ENCODE results near the gene AXIN2. TPM values are rescaled to one million over a fixed set of nuclear protein-coding genes. Genes with fewer than 3 reads are reported as not detected.

AXIN2 gene
- total and polyA plus RNA-seq, 7 donors: 6.0 to 16.1 (median 9.6) TPM

DNA sequence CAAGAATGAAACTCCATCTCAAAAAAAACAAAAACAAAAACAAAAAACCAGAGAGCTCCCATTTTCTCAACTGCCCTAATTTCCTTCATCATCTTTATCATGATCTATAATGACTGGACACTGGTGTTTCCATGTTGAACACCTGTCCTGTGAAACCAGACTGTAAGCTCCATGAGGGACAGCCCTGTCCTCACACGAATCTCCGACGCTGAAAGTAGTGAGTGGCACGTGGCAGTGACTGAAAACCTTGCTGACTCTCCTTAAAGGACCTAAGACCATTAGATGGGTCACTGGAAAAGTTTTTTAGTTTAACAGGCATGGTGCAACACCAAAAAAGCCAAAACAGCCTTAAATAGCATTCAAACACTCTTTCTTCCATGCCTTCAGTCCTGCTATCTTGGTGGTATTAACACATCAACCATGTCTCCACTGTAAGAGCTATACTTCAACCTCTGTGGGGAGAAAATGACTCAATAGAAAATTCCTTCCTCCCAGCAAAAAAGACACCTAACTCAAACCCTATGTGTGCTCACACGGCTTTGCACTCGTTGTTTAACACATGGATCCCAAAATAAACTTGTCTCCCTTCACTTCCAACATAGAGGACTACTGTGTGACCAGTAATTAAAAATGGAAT, 8.3 kb downstream of the AXIN2 start:
- no peak for DNase-seq
- intact Hi-C loops (cut with DNase I): loop anchor here (5.0 to 10.0 kb wide), 2 partner anchors 98 to 234 kb away; no protein-coding TSS in a partner anchor
- Histone ChIP-seq H3K4me3 (no peak overlapping the region), H3K27me3 (no peaks in the 10 kb centered on the region), H3K36me3 (peaks cover 0 to 17% (median 2%) of the 10 kb centered on the region in 4 donors), H3K9me3 (no peaks in the 10 kb centered on the region), H3K4me1 (peaks cover 0 to 41% (median 4%) of the 10 kb centered on the region in 4 donors), H3K27ac (no peak overlapping the region)
- 33 to 75% methylated on average over 6 of the region's 6 CpGs for WGBS, 2 donors
- TF ChIP-seq POLR2AphosphoS5 (IDR thresholded peaks at IDR 0.05) (peak in 1 of 4 donors; percentile 25), EP300 (IDR thresholded peaks at IDR 0.05) (no peak)

DNA sequence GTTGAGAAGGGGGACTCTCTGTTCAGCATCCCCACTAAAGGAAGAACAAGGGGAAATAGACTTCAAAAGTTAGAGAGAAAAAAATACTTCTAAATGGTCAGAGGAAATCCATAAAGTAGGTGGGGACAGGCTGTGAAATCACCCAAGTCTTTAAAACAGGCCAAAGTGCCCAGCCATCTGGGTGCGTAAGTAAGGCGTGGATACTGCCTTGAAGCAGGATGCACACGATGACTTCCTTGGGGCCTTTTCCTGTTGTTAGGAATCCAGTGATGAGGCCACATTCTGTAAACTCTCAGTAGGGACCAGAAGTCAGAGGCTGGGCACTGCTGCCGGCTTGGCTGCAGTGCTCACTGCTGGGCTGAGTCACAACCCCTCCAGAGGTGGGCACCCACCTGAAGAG, 9.2 kb downstream of the AXIN2 start:
- peaks cover 0 to 38% (median 12%) of the 10 kb centered on the region in 4 donors for H3K4me1 ChIP-seq
- TF ChIP-seq POLR2A (IDR thresholded peaks at IDR 0.05): no peak
- TF ChIP-seq, protein P1, sequence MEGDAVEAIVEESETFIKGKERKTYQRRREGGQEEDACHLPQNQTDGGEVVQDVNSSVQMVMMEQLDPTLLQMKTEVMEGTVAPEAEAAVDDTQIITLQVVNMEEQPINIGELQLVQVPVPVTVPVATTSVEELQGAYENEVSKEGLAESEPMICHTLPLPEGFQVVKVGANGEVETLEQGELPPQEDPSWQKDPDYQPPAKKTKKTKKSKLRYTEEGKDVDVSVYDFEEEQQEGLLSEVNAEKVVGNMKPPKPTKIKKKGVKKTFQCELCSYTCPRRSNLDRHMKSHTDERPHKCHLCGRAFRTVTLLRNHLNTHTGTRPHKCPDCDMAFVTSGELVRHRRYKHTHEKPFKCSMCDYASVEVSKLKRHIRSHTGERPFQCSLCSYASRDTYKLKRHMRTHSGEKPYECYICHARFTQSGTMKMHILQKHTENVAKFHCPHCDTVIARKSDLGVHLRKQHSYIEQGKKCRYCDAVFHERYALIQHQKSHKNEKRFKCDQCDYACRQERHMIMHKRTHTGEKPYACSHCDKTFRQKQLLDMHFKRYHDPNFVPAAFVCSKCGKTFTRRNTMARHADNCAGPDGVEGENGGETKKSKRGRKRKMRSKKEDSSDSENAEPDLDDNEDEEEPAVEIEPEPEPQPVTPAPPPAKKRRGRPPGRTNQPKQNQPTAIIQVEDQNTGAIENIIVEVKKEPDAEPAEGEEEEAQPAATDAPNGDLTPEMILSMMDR (IDR thresholded peaks at IDR 0.05): no peak
- TF ChIP-seq EP300 (IDR thresholded peaks at IDR 0.05): no peak
- TF ChIP-seq POLR2AphosphoS5 (IDR thresholded peaks at IDR 0.05): no peak
- intact Hi-C loops (cut with DNase I): loop anchor here (5.0 to 10.0 kb wide), 2 partner anchors 97 to 235 kb away; no protein-coding TSS in a partner anchor
- H3K4me3 ChIP-seq: no peak overlapping the region
- no peak overlapping the region for H3K27ac ChIP-seq
- no peak for DNase-seq
- no peaks in the 10 kb centered on the region for H3K9me3 ChIP-seq
- 18 to 69% methylated on average over 4 of the region's 4 CpGs for WGBS, 2 donors
- H3K27me3 ChIP-seq: no peaks in the 10 kb centered on the region
- peaks cover 0 to 13% (median 0%) of the 10 kb centered on the region in 4 donors for H3K36me3 ChIP-seq

DNA sequence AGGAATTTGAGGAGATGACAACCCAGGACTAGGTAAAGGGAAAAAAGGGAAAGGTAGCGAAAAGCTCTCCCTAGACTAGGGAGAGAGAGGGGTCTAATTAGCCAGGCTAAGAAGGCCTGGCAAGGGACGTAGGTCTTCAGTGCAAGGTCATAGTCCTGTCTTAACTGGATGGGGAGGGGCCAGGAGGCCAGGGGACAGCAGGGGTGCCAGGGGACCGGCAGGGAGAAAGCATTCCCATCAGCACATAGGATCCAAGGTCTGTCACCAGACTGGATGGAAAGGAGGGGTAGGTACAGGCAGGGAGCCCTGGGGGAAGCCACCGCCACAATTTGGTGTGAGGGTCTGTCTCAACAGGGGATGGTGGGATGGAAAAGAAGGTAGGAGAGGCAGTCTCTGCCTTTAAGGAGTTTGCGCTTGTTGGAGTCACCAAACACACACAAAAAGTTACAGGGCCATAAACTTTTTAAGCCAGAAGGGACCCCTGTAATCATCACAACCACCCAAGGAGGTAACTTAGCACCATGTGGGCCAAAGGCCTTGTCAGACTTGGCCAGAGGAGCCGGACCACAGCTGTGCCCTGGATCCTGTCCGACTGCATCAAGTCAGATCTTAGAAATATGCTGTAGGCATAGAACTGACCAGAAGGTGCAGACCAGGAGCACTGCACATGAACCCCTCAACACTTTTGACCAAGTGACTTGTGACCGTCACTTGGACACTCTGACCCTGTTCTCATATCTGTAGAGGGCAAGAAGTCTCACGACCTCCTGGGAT, 10.0 kb downstream of the AXIN2 start:
- peaks cover 0 to 38% (median 19%) of the 10 kb centered on the region in 4 donors for H3K4me1 ChIP-seq
- no peak overlapping the region for H3K4me3 ChIP-seq
- no peak for DNase-seq
- TF ChIP-seq POLR2AphosphoS5 (IDR thresholded peaks at IDR 0.05) (no peak), EP300 (IDR thresholded peaks at IDR 0.05) (no peak), POLR2A (IDR thresholded peaks at IDR 0.05) (no peak)
- TF ChIP-seq, protein P1 (IDR thresholded peaks at IDR 0.05): no peak
- H3K9me3 ChIP-seq: no peaks in the 10 kb centered on the region
- WGBS, 2 donors: 50 to 81% methylated on average over 9 of the region's 9 CpGs
- no peak overlapping the region for H3K27ac ChIP-seq
- no peaks in the 10 kb centered on the region for H3K27me3 ChIP-seq
- peaks cover 0 to 13% (median 0%) of the 10 kb centered on the region in 4 donors for H3K36me3 ChIP-seq
- intact Hi-C loops (cut with DNase I): loop anchor here (5.0 to 10.0 kb wide), 2 partner anchors 97 to 236 kb away; no protein-coding TSS in a partner anchor

DNA sequence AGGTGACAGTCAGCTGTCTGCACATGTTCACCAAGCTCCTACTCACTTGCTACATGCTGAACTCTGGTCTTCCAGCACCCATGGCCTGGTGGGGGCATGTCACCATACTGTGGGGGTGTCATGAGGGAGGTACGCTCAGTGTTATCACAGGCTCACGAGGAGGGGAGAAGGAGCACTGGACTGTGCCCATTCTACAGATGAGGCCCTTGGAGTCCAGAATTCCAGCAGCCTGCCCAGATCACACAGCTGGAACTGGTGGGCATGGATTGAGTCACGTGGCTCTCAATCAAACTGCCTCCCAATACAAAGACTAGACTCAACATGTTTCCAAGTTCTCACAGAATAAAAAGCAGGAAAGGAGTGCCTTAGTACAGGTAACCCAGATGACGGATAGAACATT, 10.7 kb downstream of the AXIN2 start:
- TF ChIP-seq, protein P1 (IDR thresholded peaks at IDR 0.05): no peak
- TF ChIP-seq POLR2AphosphoS5 (IDR thresholded peaks at IDR 0.05) (no peak), POLR2A (IDR thresholded peaks at IDR 0.05) (no peak), EP300 (IDR thresholded peaks at IDR 0.05) (no peak)
- no peak overlapping the region for H3K4me3 ChIP-seq
- no peaks in the 10 kb centered on the region for H3K9me3 ChIP-seq
- H3K36me3 ChIP-seq: peaks cover 0 to 13% (median 0%) of the 10 kb centered on the region in 4 donors
- peaks cover 0 to 45% (median 26%) of the 10 kb centered on the region in 4 donors for H3K4me1 ChIP-seq
- no peaks in the 10 kb centered on the region for H3K27me3 ChIP-seq
- H3K27ac ChIP-seq: peak overlapping the region in 1 of 4 donors; percentile 1
- 58 to 88% methylated on average over 4 of the region's 4 CpGs for WGBS, 2 donors
- intact Hi-C loops (cut with DNase I): loop anchor here (5.0 to 10.0 kb wide), 2 partner anchors 96 to 237 kb away; no protein-coding TSS in a partner anchor
- DNase-seq: no peak

Data from sigmoid colon (tissue), 7 donors.